Amniotic epithelial cell (primary cell): ENCODE measurements around the gene NANOS3.
"Not testable (repeated sequence)": the region's sequence is repeated elsewhere in the genome, so short reads cannot be mapped to it uniquely, and the experiment has no call there.

Experiments
- DNase-seq: peaks from one replicate; pipeline ENCODE4 v3.0.0-alpha.2; 2010; ENCODE audit warnings: low read depth

Gene NANOS3

GRCh38 chr19:13920940-13921747 lies 44.2 kb downstream of the NANOS3 start:
- DNase-seq: peak; percentile 79

DNA sequence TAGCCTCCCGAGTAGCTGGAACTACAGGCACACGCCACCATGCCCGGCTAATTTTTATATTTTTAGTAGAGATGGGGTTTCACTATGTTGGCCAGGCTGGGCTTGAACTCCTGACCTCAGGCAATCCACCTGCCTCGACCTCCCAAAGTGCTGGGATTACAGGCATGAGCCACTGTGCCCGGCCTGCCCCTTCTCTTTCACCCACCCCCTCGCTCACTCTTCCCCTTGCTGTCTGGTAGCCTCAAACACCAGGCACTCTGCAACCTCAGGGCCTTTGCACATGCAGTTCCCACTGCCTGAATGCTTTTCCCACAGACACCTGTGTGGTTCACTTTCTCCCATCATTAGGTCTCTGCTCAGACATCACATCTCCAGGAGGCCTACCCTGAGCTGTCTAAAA lies 45.2 kb downstream of the NANOS3 start:
- DNase-seq: not testable (repeated sequence)

GRCh38 chr19:13923194-13923987 lies 46.5 kb downstream of the NANOS3 start:
- no peak for DNase-seq

- no peak for DNase-seq
Measured at GRCh38 chr19:13926010-13926409, 49.1 kb downstream of the NANOS3 start.

GRCh38 chr19:13926715-13927114 lies 49.8 kb downstream of the NANOS3 start:
- no peak for DNase-seq

DNA sequence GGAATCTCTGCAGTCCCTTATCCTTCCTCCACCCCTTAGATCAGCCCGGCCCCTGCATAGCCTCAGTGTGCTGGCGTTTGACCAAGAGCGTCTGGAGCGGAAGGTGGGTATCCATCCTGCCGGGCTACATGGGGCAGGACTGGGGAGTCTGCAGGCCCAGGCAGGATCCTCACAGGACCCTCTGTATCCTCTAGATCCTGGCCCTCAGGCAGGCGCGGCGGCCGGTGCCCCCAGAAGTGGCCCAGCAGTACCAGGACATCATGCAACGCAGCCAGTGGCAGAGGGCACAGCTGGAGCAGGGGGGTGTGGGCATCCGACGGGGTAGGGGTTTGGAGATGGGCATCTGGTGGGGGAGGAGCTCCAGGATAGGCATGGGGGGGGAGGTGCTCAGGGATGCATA lies 52.4 kb downstream of the NANOS3 start:
- no peak for DNase-seq

GRCh38 chr19:13929956-13930355 lies 53.0 kb downstream of the NANOS3 start:
- DNase-seq: no peak
